ENCODE results near the gene N4BP2L2. TPM values are rescaled to one million over a fixed set of nuclear protein-coding genes. Genes with fewer than 3 reads are reported as not detected.

Gene N4BP2L2
- total RNA-seq, 4 donors from 2014 or later: 139 to 282 (median 229) TPM

GRCh38 chr13:32504876-32505275 lies 33.7 kb downstream of the N4BP2L2 start:
- no peak overlapping the region for H3K27ac ChIP-seq
- no peaks in the 10 kb centered on the region for H3K27me3 ChIP-seq
- TF ChIP-seq POLR2A (IDR thresholded peaks at IDR 0.05) (no peak), CTCF (IDR thresholded peaks at IDR 0.05) (no peak), EP300 (IDR thresholded peaks at IDR 0.05) (no peak)
- H3K4me3 ChIP-seq: no peak overlapping the region
- no peaks in the 10 kb centered on the region for H3K4me1 ChIP-seq
- 88 to 91% methylated on average over 2 of the region's 2 CpGs for WGBS, 2 donors
- no peaks in the 10 kb centered on the region for H3K9me3 ChIP-seq
- no peak for DNase-seq (ENCODE audit: low spot score in 2 of 2)
- H3K36me3 ChIP-seq: peaks cover 0 to 39% (median 0%) of the 10 kb centered on the region in 3 donors

- no peak overlapping the region for H3K27ac ChIP-seq
- H3K4me3 ChIP-seq: no peak overlapping the region
- TF ChIP-seq EP300 (IDR thresholded peaks at IDR 0.05) (no peak), CTCF (IDR thresholded peaks at IDR 0.05) (no peak), POLR2A (IDR thresholded peaks at IDR 0.05) (no peak)
- DNase-seq (ENCODE audit: low spot score in 2 of 2): no peak
- WGBS, 2 donors: 23 to 36% methylated on average over 1 of the region's 1 CpG
- H3K27me3 ChIP-seq: no peaks in the 10 kb centered on the region
- no peaks in the 10 kb centered on the region for H3K4me1 ChIP-seq
- peaks cover 0 to 38% (median 0%) of the 10 kb centered on the region in 3 donors for H3K36me3 ChIP-seq
- H3K9me3 ChIP-seq: no peaks in the 10 kb centered on the region
Measured at GRCh38 chr13:32504263-32504662, 34.3 kb downstream of the N4BP2L2 start.

- Histone ChIP-seq H3K36me3 (peaks cover 0 to 33% (median 0%) of the 10 kb centered on the region in 3 donors), H3K27ac (no peak overlapping the region), H3K9me3 (no peaks in the 10 kb centered on the region), H3K4me3 (no peak overlapping the region), H3K27me3 (no peaks in the 10 kb centered on the region), H3K4me1 (no peaks in the 10 kb centered on the region)
- 93 to 98% methylated on average over 5 of the region's 5 CpGs for WGBS, 2 donors
- DNase-seq (ENCODE audit: low spot score in 2 of 2): no peak
- no peak for TF ChIP-seq EP300 (IDR thresholded peaks at IDR 0.05)
- no peak for TF ChIP-seq CTCF (IDR thresholded peaks at IDR 0.05)
- no peak for TF ChIP-seq POLR2A (IDR thresholded peaks at IDR 0.05)
Measured at GRCh38 chr13:32503727-32504126, 34.9 kb downstream of the N4BP2L2 start.

GRCh38 chr13:32501064-32501463 lies 37.5 kb downstream of the N4BP2L2 start:
- Histone ChIP-seq H3K27ac (no peak overlapping the region), H3K4me3 (no peak overlapping the region), H3K36me3 (peaks cover 0 to 17% (median 0%) of the 10 kb centered on the region in 3 donors), H3K27me3 (no peaks in the 10 kb centered on the region), H3K4me1 (peaks cover 0 to 11% (median 0%) of the 10 kb centered on the region in 4 donors), H3K9me3 (no peaks in the 10 kb centered on the region)
- TF ChIP-seq POLR2A (IDR thresholded peaks at IDR 0.05) (no peak), EP300 (IDR thresholded peaks at IDR 0.05) (no peak), CTCF (IDR thresholded peaks at IDR 0.05) (no peak)
- DNase-seq (ENCODE audit: low spot score in 2 of 2): no peak
- WGBS, 2 donors: 92 to 95% methylated on average over 6 of the region's 6 CpGs

GRCh38 chr13:32499538-32500210 lies 38.9 kb downstream of the N4BP2L2 start:
- Histone ChIP-seq H3K27ac (no peak overlapping the region), H3K27me3 (no peaks in the 10 kb centered on the region), H3K4me1 (peaks cover 0 to 24% (median 0%) of the 10 kb centered on the region in 4 donors), H3K36me3 (peaks cover 0 to 3% (median 0%) of the 10 kb centered on the region in 3 donors), H3K9me3 (no peaks in the 10 kb centered on the region), H3K4me3 (no peak overlapping the region)
- TF ChIP-seq EP300 (IDR thresholded peaks at IDR 0.05) (no peak), CTCF (IDR thresholded peaks at IDR 0.05) (no peak), POLR2A (IDR thresholded peaks at IDR 0.05) (no peak)
- 92 to 98% methylated on average over 2 of the region's 2 CpGs for WGBS, 2 donors
- no peak for DNase-seq (ENCODE audit: low spot score in 2 of 2)
